Keratinocyte (primary cell): ENCODE data around the gene POM121L2.

Source experiments
- CTCF ChIP-seq, 3 experiments: IDR thresholded peaks in 1 of 3; conservative IDR thresholded peaks in 1 of 3; optimal IDR thresholded peaks in 1 of 3; 2 replicates in 2 of 3; 3 replicates in 1 of 3; pipeline versions ENCODE3 to v1.5.1; 2011; ENCODE audit warnings: low read length in 3 of 3, mild to moderate bottlenecking in 3 of 3, moderate library complexity in 2 of 3, control low read depth in 1 of 3, inconsistent platforms in 1 of 3; ENCODE audit not compliant: insufficient read depth in 2 of 3; ENCODE audit errors: extremely low read depth in 1 of 3
- EZH2 ChIP-seq: IDR thresholded peaks from one replicate; pipeline ENCODE4 v1.6.1; 2012; ENCODE audit warnings: inconsistent platforms, mild to moderate bottlenecking, low read length, moderate library complexity

GRCh38 chr6:27297484-27297856, 14.6 kb downstream of the POM121L2 start:
- TF ChIP-seq CTCF (optimal IDR thresholded peaks at IDR 0.05 in 1 of 3, IDR thresholded peaks at IDR 0.05 in 1 of 3, conservative IDR thresholded peaks at IDR 0.05 in 1 of 3; ENCODE audit: extremely low read depth in 1 of 3, insufficient read depth in 2 of 3, low read length in 3 of 3) (no peak), EZH2 (no peak)
